ENCODE data around the gene SMTNL1. TPM values are rescaled to one million over a fixed set of nuclear protein-coding genes. Genes with fewer than 3 reads are reported as not detected.

SMTNL1 gene
- polyA plus RNA-seq, 2 of the 4 experiments (the other 2 are of a cell fraction), result not detected

DNA sequence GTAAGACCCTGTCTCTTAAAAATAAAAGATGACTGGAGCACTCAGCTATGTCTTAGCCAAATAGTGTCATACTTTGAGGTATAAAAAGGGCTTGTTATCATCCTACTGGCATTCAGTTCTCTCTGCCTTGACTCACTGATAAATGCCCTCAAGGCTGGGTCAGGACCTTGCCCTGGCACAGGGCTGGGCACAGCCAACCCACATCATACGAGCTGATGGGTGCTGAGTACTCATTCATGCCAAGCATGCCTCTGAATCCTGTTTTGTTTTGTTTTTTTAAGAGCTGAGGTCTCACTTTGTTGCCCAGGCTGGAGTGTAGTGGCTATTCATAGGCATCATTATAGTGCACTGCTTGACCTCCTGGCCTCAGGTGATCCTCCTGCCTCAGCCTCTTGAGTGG, 1.9 kb downstream of the SMTNL1 start:
- no peak for FAIRE-seq
- ChIA-PET CTCF (interaction anchor here (0.8 to 1.4 kb wide), 6 partner anchors 12 to 985 kb away, joined by 3 to 7 read pairs (median 4); partner anchors contain the start of gene UBE2L6), POLR2A (no interaction called here)
- TF ChIP-seq ESRRA (IDR thresholded peaks at IDR 0.05; ENCODE audit: borderline replicate concordance, low read length) (no peak), MAZ (IDR thresholded peaks at IDR 0.05; ENCODE audit: borderline replicate concordance, low read depth, low read length) (no peak), FOSB (CRISPR knock-in tag; IDR thresholded peaks at IDR 0.05) (no peak), HDAC2 (IDR thresholded peaks at IDR 0.05) (no peak), PHF8 (IDR thresholded peaks at IDR 0.05; ENCODE audit: borderline replicate concordance, low read depth) (no peak), GATA3 (IDR thresholded peaks at IDR 0.05; ENCODE audit: borderline replicate concordance) (no peak)
- TF ChIP-seq, protein P1, sequence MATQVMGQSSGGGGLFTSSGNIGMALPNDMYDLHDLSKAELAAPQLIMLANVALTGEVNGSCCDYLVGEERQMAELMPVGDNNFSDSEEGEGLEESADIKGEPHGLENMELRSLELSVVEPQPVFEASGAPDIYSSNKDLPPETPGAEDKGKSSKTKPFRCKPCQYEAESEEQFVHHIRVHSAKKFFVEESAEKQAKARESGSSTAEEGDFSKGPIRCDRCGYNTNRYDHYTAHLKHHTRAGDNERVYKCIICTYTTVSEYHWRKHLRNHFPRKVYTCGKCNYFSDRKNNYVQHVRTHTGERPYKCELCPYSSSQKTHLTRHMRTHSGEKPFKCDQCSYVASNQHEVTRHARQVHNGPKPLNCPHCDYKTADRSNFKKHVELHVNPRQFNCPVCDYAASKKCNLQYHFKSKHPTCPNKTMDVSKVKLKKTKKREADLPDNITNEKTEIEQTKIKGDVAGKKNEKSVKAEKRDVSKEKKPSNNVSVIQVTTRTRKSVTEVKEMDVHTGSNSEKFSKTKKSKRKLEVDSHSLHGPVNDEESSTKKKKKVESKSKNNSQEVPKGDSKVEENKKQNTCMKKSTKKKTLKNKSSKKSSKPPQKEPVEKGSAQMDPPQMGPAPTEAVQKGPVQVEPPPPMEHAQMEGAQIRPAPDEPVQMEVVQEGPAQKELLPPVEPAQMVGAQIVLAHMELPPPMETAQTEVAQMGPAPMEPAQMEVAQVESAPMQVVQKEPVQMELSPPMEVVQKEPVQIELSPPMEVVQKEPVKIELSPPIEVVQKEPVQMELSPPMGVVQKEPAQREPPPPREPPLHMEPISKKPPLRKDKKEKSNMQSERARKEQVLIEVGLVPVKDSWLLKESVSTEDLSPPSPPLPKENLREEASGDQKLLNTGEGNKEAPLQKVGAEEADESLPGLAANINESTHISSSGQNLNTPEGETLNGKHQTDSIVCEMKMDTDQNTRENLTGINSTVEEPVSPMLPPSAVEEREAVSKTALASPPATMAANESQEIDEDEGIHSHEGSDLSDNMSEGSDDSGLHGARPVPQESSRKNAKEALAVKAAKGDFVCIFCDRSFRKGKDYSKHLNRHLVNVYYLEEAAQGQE (IDR thresholded peaks at IDR 0.05), result no peak
- TF ChIP-seq, protein P2, sequence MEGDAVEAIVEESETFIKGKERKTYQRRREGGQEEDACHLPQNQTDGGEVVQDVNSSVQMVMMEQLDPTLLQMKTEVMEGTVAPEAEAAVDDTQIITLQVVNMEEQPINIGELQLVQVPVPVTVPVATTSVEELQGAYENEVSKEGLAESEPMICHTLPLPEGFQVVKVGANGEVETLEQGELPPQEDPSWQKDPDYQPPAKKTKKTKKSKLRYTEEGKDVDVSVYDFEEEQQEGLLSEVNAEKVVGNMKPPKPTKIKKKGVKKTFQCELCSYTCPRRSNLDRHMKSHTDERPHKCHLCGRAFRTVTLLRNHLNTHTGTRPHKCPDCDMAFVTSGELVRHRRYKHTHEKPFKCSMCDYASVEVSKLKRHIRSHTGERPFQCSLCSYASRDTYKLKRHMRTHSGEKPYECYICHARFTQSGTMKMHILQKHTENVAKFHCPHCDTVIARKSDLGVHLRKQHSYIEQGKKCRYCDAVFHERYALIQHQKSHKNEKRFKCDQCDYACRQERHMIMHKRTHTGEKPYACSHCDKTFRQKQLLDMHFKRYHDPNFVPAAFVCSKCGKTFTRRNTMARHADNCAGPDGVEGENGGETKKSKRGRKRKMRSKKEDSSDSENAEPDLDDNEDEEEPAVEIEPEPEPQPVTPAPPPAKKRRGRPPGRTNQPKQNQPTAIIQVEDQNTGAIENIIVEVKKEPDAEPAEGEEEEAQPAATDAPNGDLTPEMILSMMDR (IDR thresholded peaks at IDR 0.05), result no peak
- TF ChIP-seq, protein P3, sequence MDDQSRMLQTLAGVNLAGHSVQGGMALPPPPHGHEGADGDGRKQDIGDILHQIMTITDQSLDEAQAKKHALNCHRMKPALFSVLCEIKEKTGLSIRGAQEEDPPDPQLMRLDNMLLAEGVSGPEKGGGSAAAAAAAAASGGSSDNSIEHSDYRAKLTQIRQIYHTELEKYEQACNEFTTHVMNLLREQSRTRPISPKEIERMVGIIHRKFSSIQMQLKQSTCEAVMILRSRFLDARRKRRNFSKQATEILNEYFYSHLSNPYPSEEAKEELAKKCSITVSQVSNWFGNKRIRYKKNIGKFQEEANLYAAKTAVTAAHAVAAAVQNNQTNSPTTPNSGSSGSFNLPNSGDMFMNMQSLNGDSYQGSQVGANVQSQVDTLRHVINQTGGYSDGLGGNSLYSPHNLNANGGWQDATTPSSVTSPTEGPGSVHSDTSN (IDR thresholded peaks at IDR 0.05), result no peak
- TF ChIP-seq, protein P4, sequence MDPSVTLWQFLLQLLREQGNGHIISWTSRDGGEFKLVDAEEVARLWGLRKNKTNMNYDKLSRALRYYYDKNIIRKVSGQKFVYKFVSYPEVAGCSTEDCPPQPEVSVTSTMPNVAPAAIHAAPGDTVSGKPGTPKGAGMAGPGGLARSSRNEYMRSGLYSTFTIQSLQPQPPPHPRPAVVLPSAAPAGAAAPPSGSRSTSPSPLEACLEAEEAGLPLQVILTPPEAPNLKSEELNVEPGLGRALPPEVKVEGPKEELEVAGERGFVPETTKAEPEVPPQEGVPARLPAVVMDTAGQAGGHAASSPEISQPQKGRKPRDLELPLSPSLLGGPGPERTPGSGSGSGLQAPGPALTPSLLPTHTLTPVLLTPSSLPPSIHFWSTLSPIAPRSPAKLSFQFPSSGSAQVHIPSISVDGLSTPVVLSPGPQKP (IDR thresholded peaks at IDR 0.05; ENCODE audit: low read depth, low read length), result no peak
- Histone ChIP-seq H3K27ac (no peak overlapping the region), H3K4me2 (no peak overlapping the region), H3K9me3 (no peaks in the 10 kb centered on the region), H3K4me1 (no peaks in the 10 kb centered on the region), H3K4me3 (no peak overlapping the region)
- no peak for DNase-seq (ENCODE audit: low read depth in 1 of 2, low spot score in 1 of 2)
- 6% methylated on average over 1 of the region's 1 CpG for WGBS (ENCODE audit: missing lambda C conversion rate)
- ATAC-seq, result no peak

DNA sequence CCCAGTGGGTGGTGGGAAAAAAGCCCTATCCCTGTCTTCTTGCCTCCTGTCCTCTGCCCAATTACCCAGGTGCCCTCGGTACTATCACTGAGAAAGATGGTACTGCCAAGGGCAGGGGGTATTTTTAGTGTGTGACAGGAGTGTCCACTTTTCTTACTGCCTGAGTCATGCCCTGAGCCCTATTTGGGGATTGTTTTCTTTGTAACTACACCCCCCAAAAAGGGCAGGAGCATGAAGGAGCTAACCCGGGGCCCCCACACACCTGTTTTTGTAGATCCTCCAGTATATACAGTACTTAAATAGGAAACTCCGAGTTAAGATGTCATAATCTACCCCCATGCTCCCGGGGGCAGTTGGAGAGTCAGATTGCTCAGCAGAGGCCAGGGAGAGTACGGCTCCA, 3.8 kb downstream of the SMTNL1 start:
- Histone ChIP-seq H3K4me2 (no peak overlapping the region), H3K27ac (no peak overlapping the region), H3K9me3 (no peaks in the 10 kb centered on the region), H3K4me1 (no peaks in the 10 kb centered on the region), H3K4me3 (no peak overlapping the region)
- ATAC-seq (no peak), DNase-seq (ENCODE audit: low read depth in 1 of 2, low spot score in 1 of 2) (no peak), FAIRE-seq (no peak)
- CTCF ChIA-PET, result interaction anchor here (1.2 to 1.4 kb wide), 3 partner anchors 14 to 103 kb away, joined by 3 to 6 read pairs (median 3); partner anchors contain the start of gene UBE2L6
- 49% methylated on average over 5 of the region's 5 CpGs for whole genome bisulfite sequencing (ENCODE audit: missing lambda C conversion rate)
- POLR2A ChIA-PET, result no interaction called here
- TF ChIP-seq ZSCAN20 (CRISPR knock-in tag; IDR thresholded peaks at IDR 0.05), result no peak
- TF ChIP-seq CEBPB (IDR thresholded peaks at IDR 0.05), result no peak
- TF ChIP-seq SMC3 (IDR thresholded peaks at IDR 0.05), result no peak

DNA sequence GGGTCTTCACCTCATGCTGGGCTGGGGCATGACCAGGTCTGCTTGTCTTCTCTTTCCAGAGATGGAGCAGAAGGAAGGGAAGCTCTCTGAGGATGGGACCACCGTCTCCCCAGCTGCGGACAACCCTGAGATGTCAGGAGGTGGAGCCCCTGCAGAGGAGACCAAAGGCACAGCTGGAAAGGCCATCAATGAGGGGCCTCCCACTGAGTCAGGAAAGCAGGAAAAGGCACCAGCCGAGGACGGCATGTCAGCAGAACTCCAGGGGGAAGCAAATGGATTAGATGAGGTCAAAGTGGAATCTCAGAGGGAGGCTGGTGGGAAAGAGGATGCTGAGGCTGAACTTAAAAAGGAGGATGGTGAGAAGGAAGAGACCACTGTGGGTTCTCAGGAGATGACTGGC, 5.2 kb downstream of the SMTNL1 start:
- H3K27ac ChIP-seq, result no peak overlapping the region
- FAIRE-seq (no peak), ATAC-seq (no peak), DNase-seq (ENCODE audit: low read depth in 1 of 2, low spot score in 1 of 2) (no peak)
- 72% methylated on average over 4 of the region's 4 CpGs for WGBS (ENCODE audit: missing lambda C conversion rate)
- H3K4me1 ChIP-seq, result no peaks in the 10 kb centered on the region
- no peaks in the 10 kb centered on the region for H3K9me3 ChIP-seq
- H3K4me2 ChIP-seq, result no peak overlapping the region
- H3K4me3 ChIP-seq, result no peak overlapping the region
- ChIA-PET CTCF (interaction anchor here (1.1 to 1.4 kb wide), 3 partner anchors 15 to 99 kb away, joined by 3 to 6 read pairs (median 3); partner anchors contain the start of gene UBE2L6), POLR2A (no interaction called here)
- TF ChIP-seq FOXS1 (CRISPR knock-in tag; IDR thresholded peaks at IDR 0.05) (no peak), EHMT2 (IDR thresholded peaks at IDR 0.05; ENCODE audit: low read depth) (no peak), HDAC2 (IDR thresholded peaks at IDR 0.05) (no peak), JUNB (IDR thresholded peaks at IDR 0.05) (no peak), RAD21 (conservative IDR thresholded peaks at IDR 0.05 in 1 of 2, IDR thresholded peaks at IDR 0.05 in 1 of 2) (no peak), KDM5A (IDR thresholded peaks at IDR 0.05) (no peak)
- TF ChIP-seq, protein P5, sequence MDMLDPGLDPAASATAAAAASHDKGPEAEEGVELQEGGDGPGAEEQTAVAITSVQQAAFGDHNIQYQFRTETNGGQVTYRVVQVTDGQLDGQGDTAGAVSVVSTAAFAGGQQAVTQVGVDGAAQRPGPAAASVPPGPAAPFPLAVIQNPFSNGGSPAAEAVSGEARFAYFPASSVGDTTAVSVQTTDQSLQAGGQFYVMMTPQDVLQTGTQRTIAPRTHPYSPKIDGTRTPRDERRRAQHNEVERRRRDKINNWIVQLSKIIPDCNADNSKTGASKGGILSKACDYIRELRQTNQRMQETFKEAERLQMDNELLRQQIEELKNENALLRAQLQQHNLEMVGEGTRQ (IDR thresholded peaks at IDR 0.05), result no peak
- TF ChIP-seq, protein P6, sequence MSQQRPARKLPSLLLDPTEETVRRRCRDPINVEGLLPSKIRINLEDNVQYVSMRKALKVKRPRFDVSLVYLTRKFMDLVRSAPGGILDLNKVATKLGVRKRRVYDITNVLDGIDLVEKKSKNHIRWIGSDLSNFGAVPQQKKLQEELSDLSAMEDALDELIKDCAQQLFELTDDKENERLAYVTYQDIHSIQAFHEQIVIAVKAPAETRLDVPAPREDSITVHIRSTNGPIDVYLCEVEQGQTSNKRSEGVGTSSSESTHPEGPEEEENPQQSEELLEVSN (IDR thresholded peaks at IDR 0.05; ENCODE audit: borderline replicate concordance, low read depth), result no peak
